Activated CD4-positive, alpha-beta T cell treated with anti-CD3 and anti-CD28 coated beads, Interleukin-2, amount 50 U/mL, for 4 hours (primary cell): ENCODE data around the gene SLC35B2.

Experiments
- DNase-seq, 2 experiments: peaks; one replicate each; pipeline ENCODE4 v3.0.0-alpha.2; 2020

SLC35B2 gene

GRCh38 chr6:44251576-44252524, 5.5 kb downstream of the SLC35B2 start:
- no peak for DNase-seq

- no peak for DNase-seq
These were observed 6.6 kb downstream of the SLC35B2 start for GRCh38 chr6:44250718-44251123.

GRCh38 chr6:44250067-44250717, 7.1 kb downstream of the SLC35B2 start:
- no peak for DNase-seq

GRCh38 chr6:44249082-44249748, 8.1 kb downstream of the SLC35B2 start:
- DNase-seq: no peak

DNA sequence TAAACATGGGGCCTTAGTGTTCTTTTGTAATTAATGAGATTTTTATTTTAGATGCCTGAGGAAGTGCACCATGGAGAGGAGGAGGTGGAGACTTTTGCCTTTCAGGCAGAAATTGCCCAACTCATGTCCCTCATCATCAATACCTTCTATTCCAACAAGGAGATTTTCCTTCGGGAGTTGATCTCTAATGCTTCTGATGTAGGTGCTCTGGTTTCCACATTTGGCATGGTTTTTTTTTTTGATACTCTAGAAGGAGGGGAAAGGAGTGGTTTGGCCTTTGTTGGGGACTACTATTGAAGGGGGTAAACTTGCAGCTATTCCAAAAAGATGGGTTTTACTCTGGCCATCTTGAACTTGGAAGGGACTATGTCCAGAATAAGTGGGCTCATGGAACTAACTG, 8.7 kb downstream of the SLC35B2 start:
- DNase-seq: no peak

DNA sequence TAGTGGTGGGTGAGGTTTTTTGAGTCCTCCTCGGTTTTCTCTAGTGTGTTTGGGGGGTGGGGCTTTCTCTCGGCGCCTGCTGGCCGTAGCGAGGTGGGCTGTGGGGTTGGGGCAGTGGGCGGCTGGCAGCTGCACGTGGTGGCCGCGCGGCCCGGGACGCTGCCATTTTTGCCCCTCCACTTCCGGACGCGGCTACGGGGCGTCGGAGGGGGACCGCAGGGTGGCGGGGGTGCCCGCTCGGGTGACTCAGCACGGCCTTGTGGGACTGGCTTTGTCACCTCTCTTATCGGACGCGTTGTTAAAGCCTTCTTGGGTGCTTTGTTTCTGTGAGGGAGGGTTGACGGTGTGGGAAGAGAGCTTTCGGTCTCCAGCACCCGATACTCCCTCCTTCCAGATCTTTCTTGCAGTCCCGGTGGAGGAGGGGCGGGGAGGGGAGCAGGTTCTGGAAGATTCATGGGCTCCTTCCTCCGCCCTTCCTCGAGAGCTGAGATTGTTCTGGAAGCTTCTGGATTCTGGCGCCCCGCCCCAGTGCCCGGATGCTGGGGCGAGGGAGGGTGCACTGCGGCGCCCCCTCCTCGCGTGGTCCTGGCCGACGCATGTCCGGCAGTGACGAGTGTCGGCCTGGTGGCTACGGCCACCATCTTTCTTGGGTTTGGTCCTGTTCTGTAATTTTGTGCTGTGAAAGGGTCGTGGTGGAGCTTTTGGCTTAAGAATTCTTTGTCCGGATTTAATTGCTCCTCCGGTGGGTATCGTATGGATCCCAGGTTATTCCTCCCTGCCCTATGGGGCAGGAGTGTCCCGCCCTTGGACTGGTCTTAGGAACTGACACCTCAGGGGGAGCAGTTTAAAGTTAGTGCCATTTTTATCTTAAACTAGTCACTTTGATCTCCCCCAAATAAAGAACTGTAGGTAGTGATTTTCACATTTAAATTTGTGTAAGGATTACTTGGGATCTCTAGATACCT, 9.7 kb downstream of the SLC35B2 start:
- peak; percentile 89 to 91 for DNase-seq

GRCh38 chr6:44246663-44247337, 10.5 kb downstream of the SLC35B2 start, which contains the start of gene HSP90AB1:
Gene HSP90AB1 (plus strand): TSS chr6:44247101. CDS start chr6:44248630, 1,529 bp downstream.
- DNase-seq: peak; percentile 98

- DNase-seq: peak; percentile 74 to 78
These were observed 11.2 kb downstream of the SLC35B2 start for GRCh38 chr6:44245912-44246662.

DNA sequence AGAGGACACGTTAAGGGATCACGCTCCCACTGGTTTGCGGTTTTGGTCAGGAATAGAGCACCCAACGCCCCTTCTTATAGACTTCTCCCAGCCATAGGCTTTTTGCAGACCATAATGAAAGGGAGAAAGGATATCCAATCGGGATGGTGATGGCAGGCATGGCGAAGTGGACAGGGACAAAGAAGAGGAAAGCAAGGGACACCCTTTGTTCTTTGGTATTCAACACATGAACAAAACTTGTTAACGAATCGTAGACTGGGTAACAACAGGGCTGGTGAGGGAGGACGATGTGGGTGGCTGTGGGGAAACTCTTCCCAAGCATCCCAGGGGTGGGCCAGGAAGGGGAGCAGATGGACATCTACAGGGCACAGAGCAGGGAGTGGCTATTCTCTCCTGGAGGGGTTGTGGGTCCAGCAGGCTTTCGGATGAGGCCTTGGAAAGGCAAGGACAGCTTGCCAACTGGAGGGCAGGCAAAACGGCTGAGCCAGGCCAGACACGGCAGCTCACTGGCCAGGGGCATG, 11.9 kb downstream of the SLC35B2 start:
- DNase-seq: no peak

- no peak for DNase-seq
These were observed 14.0 kb downstream of the SLC35B2 start for GRCh38 chr6:44243345-44243744.

- no peak for DNase-seq
These were observed 18.5 kb downstream of the SLC35B2 start for GRCh38 chr6:44238687-44239350.

- DNase-seq: peak; percentile 64 to 68
These were observed 19.4 kb downstream of the SLC35B2 start for GRCh38 chr6:44237813-44238433.

DNA sequence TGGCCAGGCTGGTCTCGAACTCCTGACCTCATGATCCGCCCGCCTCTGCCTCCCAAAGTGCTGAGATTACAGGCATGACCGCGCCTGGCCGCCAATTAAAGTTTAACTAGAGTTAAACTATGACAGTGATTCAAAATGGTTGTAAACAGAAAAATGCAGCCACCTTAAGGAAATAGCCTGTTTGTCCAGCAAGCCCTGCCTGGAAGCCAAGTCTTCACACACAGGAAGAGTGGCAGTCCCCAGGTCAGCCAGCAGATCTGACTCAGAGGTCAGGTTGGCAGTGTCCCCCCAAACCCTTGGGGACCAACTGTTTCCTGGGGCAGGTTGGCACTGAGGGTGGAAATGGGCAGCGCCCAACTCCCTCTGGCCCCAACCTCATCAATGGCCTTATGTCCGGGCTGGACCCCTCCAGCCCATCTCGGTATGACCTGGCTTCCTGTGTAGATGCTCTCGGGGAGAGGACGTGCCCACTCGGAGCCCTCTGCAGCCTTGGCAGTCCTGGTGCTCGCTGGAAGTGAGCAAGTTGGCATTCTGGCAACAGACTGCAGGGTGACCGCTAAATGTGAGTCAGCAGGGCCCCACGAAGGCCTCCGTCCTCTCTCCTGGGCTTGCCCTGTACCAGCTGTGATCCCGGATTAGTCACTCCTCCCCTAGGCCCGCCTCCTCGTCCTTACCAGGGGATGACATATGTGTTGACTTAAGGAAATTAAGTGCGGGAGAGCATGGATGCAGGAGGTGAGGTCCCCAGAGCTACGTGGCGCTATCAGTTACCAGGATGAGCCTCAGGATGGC, 20.1 kb downstream of the SLC35B2 start:
- peak; percentile 52 to 57 for DNase-seq

DNA sequence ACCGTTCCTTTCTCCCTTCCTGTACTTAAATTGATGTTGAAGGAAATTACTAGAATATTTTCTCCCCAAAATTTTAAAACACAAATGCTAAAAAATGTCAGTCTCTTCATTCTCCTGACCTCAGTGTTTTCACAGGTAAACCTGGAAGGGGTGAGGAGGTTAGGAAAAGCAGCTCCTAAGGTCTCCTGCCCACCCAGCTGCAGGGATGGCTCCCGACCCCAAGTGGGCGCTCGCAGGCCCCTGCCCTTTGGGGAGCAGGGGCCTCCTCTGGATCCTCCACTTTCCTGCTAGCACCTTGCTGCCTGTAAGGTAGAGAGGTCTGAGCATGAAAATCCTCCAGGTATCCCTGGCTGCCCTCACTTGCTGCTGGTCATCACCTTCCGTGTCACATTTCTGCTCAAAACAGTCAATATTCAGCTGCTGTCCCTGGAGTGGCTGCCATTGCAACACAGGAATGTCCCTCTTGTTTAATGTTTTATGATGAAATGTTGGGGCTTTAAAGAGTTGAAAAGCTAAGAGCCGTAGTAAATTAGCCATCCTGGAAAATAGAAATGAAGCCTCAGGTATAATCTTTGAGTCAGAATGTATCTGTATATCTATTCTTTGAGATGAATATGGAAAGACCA, 21.3 kb downstream of the SLC35B2 start:
- no peak for DNase-seq

- no peak for DNase-seq
These were observed 22.1 kb downstream of the SLC35B2 start for GRCh38 chr6:44235269-44235668.

GRCh38 chr6:44234101-44235025, 23.0 kb downstream of the SLC35B2 start:
- no peak for DNase-seq

GRCh38 chr6:44233567-44234100, 23.7 kb downstream of the SLC35B2 start:
- DNase-seq: no peak
